Measurements from ENCODE around the gene NUP42. TPM values are rescaled to one million over a fixed set of nuclear protein-coding genes. Genes with fewer than 3 reads are reported as not detected.

Gene NUP42
- total and polyA plus RNA-seq, 9 of the 15 experiments (the other 6 are each of a cell fraction or from before 2014, with no cell fraction given), result 41.8 to 86.4 (median 71.2) TPM

- TF ChIP-seq HMG20B (CRISPR knock-in tag; IDR thresholded peaks at IDR 0.05) (no peak), KDM2B (CRISPR knock-in tag; IDR thresholded peaks at IDR 0.05) (no peak), SP1 (CRISPR knock-in tag; IDR thresholded peaks at IDR 0.05) (no peak), POLR2H (tag; IDR thresholded peaks at IDR 0.05; ENCODE audit: low read depth) (no peak), ZFX (CRISPR knock-in tag; IDR thresholded peaks at IDR 0.05) (peak; percentile 60), KDM1A (IDR thresholded peaks at IDR 0.05) (peak; percentile 90 to 91), THRAP3 (IDR thresholded peaks at IDR 0.05; ENCODE audit: borderline replicate concordance) (no peak), NFIX (CRISPR knock-in tag; IDR thresholded peaks at IDR 0.05; ENCODE audit: low read depth) (no peak), RERE (CRISPR knock-in tag; IDR thresholded peaks at IDR 0.05; ENCODE audit: borderline replicate concordance) (no peak), RUNX1 (IDR thresholded peaks at IDR 0.05; ENCODE audit: low read depth) (no peak), CBFB (CRISPR knock-in tag; IDR thresholded peaks at IDR 0.05) (no peak), GMEB1 (CRISPR knock-in tag; IDR thresholded peaks at IDR 0.05) (no peak), SPI1 (IDR thresholded peaks at IDR 0.05; ENCODE audit: borderline replicate concordance, low read depth, low read length) (no peak), CREB1 (IDR thresholded peaks at IDR 0.05) (no peak), CREB1 (CRISPR knock-in tag; IDR thresholded peaks at IDR 0.05) (no peak), MXD1 (CRISPR knock-in tag; IDR thresholded peaks at IDR 0.05; ENCODE audit: borderline replicate concordance, poor library complexity, severe bottlenecking) (no peak), ZNF174 (CRISPR knock-in tag; IDR thresholded peaks at IDR 0.05) (no peak), KLF1 (tag; IDR thresholded peaks at IDR 0.05) (no peak), TRIM28 (IDR thresholded peaks at IDR 0.05) (peak; percentile 45; the same call in 1 of the 2 replicates), RFX7 (CRISPR knock-in tag; IDR thresholded peaks at IDR 0.05) (no peak), DLX4 (CRISPR knock-in tag; IDR thresholded peaks at IDR 0.05) (no peak), ATF3 (IDR thresholded peaks at IDR 0.05) (no peak), ATF3 (CRISPR knock-in tag; conservative IDR thresholded peaks at IDR 0.05) (no peak)
Observed at GRCh38 chr7:23191022-23191421, 9.2 kb downstream of the NUP42 start (continued).
